Measurements from ENCODE around the gene SHD.
"Not testable (repeated sequence)": the region's sequence is repeated elsewhere in the genome, so short reads cannot be mapped to it uniquely, and the experiment has no call there.

Gene SHD

GRCh38 chr19:4328243-4328990, 49.4 kb downstream of the SHD start:
- peak; percentile 81 for DNase-seq

GRCh38 chr19:4328991-4329681, 50.1 kb downstream of the SHD start:
- DNase-seq = not testable (repeated sequence)

- DNase-seq = no peak
These were observed 50.8 kb downstream of the SHD start for GRCh38 chr19:4329858-4330257.

GRCh38 chr19:4334929-4335570, 56.0 kb downstream of the SHD start:
- DNase-seq = no peak

GRCh38 chr19:4337906-4338440, 58.9 kb downstream of the SHD start:
- no peak for DNase-seq

- no peak for DNase-seq
These were observed 59.6 kb downstream of the SHD start, which contains the start of gene STAP2 for GRCh38 chr19:4338441-4339355. Gene STAP2, minus strand, starts transcription at chr19:4338827. Its CDS starts 74 bp downstream, at chr19:4338753.

Measured in HCEC 1CT (cell line).